Memory B cell (primary cell): ENCODE results near the gene SYT12.

Experiments
- ATAC-seq: fragments of 150-1000 bp; cut with Tn5 transposase; 2 replicates; pipeline ENCODE4 v1.10.0; 2021; ENCODE audit warnings: low read depth, mild to moderate bottlenecking, moderate library complexity
- DNase-seq, 2 donors: peaks; one replicate each; pipeline ENCODE4 v3.0.0; 2022; ENCODE audit warnings: low spot score in 2 of 2
- H3K27ac Mint-ChIP-seq: one replicate; pipeline ENCODE4 v1.8.0; 2022; ENCODE audit warnings: mild to moderate bottlenecking, moderate library complexity, mixed read lengths
- H3K27me3 Mint-ChIP-seq: one replicate; pipeline ENCODE4 v1.8.0; 2022; ENCODE audit warnings: mixed read lengths
- H3K36me3 Mint-ChIP-seq: one replicate; pipeline ENCODE4 v1.8.0; 2022; ENCODE audit warnings: mild to moderate bottlenecking, mixed read lengths
- H3K4me1 Mint-ChIP-seq: one replicate; pipeline ENCODE4 v1.8.0; 2022; ENCODE audit warnings: mixed read lengths
- H3K4me3 Mint-ChIP-seq: one replicate; pipeline ENCODE4 v1.8.0; 2022; ENCODE audit warnings: mild to moderate bottlenecking, moderate library complexity, mixed read lengths
- H3K9me3 Mint-ChIP-seq: one replicate; pipeline ENCODE4 v1.8.0; 2022; ENCODE audit warnings: mixed read lengths

Gene SYT12

DNA sequence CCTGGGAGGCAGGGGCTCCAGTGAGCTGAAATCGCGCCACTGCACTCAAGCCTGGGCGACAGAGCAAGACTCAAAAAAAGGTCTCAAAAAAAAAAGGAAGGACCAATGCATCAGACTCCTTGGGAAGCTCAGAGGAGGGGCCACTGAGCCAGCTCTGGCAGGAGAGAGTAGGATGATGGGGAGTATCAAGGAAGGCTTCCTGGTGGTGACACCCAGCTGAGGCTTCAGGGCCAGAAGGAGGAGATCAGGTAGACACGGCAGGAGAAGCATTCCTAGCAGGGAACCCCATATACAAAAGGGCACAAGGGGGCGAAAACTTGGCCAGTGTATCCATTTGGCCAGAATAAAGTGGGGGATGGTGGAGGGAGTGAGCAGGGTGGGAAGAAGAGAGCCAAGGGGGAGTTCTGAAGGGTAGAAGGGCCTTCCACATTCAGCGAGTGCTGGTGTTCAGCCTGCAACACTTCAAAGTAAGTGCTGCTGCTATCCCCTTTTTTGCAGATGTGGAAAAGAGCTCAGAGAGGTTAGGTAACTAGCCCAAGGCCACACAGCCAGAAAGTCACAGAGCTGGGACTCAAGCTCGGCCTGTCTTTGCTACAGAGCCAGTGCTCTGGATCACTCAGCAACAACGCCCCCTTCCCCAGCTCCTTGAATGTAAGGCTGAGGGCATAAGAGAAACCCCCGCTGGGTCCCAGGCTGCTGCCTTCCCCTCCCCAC, 28.4 kb downstream of the SYT12 start:
- H3K9me3 Mint-ChIP-seq: no peaks in the 10 kb centered on the region

DNA sequence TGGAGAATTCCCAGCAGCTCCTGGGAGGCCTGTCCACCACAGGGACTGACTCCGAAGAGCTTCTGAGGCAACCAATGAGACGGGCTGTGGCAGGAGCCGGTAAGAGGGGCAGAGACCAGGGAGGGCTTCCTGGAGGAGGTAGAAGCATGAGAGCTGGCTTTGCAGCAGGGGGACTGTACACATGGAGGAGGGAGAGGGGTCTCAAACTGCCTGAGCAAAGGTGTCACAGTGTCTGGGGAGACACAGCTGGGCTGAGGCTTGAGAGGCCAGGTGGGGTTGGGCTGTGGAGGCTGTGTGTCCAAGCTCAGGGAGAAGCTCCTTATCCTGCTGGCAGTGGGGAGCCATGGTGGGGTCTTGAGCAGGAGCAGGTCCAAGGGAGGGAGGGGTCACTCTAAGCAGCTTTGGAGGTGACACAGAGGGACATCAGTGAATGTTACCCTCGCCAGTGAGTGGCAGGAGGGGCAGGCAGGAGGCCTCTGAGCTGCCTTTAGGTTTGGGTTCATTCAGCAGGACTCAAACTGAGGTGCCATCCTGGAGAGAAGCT, 29.1 kb downstream of the SYT12 start:
- Mint-ChIP-seq H3K27ac (no peak overlapping the region), H3K27me3 (peaks cover 25% of the 10 kb centered on the region), H3K9me3 (no peaks in the 10 kb centered on the region), H3K4me3 (no peak overlapping the region), H3K4me1 (peaks cover 8% of the 10 kb centered on the region), H3K36me3 (no peaks in the 10 kb centered on the region)
- DNase-seq: no peak
- no peak for ATAC-seq

More for the DNA sequence above, 28.4 kb downstream of the SYT12 start:
- H3K36me3 Mint-ChIP-seq: no peaks in the 10 kb centered on the region
- H3K27me3 Mint-ChIP-seq: peaks cover 28% of the 10 kb centered on the region
- ATAC-seq: no peak
- H3K4me1 Mint-ChIP-seq: peaks cover 10% of the 10 kb centered on the region
- no peak overlapping the region for H3K27ac Mint-ChIP-seq
- DNase-seq: no peak
- H3K4me3 Mint-ChIP-seq: no peak overlapping the region

DNA sequence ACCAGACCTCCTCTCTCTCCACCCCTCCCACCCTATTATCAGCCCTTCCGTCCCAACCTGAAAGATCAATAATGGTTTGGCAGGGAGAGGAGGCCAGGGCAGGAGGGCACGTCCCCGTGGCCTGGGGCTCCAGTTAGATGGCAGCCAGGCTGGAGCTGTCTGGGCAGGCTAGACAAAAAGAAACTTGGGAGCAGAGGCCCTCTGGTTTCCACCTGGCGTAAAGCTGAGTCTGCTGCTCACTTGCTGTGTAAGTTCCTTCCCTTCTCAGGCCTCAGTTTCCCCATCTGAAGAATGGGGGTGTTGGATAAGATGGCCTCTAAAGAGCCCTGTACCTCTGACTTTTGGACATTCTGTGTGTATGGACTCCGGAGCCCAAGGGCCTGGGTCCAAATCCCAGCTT, 30.0 kb downstream of the SYT12 start:
- Mint-ChIP-seq H3K36me3 (no peaks in the 10 kb centered on the region), H3K9me3 (no peaks in the 10 kb centered on the region), H3K27ac (no peak overlapping the region), H3K27me3 (peaks cover 25% of the 10 kb centered on the region), H3K4me3 (no peak overlapping the region), H3K4me1 (peaks cover 8% of the 10 kb centered on the region)
- DNase-seq (no peak), ATAC-seq (no peak)

DNA sequence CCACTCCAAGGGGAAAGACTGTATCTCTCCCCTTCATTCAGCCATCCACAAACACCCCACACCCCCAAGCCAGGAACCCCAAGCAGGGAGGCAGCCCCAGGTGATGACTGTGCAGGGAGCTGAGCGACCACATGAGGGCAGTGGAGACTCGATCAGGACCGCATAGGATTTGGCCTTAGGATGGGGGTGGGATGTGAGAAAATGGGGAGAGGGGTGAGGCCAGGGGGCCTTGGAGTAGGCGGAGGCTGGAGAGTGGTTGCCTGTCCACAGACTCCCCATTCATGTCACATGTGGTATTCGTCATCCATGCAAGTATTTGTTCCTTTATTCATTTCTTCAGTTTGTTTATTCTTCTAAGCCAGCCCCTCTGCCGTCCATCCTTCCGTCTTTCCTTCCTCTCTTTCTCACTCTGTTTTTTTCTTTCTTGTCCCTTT, 31.0 kb downstream of the SYT12 start:
- H3K9me3 Mint-ChIP-seq: no peaks in the 10 kb centered on the region
- no peak overlapping the region for H3K27ac Mint-ChIP-seq
- peaks cover 8% of the 10 kb centered on the region for H3K4me1 Mint-ChIP-seq
- peaks cover 25% of the 10 kb centered on the region for H3K27me3 Mint-ChIP-seq
- DNase-seq (no peak), ATAC-seq (peak; percentile 68)
- H3K4me3 Mint-ChIP-seq: no peak overlapping the region
- H3K36me3 Mint-ChIP-seq: no peaks in the 10 kb centered on the region

DNA sequence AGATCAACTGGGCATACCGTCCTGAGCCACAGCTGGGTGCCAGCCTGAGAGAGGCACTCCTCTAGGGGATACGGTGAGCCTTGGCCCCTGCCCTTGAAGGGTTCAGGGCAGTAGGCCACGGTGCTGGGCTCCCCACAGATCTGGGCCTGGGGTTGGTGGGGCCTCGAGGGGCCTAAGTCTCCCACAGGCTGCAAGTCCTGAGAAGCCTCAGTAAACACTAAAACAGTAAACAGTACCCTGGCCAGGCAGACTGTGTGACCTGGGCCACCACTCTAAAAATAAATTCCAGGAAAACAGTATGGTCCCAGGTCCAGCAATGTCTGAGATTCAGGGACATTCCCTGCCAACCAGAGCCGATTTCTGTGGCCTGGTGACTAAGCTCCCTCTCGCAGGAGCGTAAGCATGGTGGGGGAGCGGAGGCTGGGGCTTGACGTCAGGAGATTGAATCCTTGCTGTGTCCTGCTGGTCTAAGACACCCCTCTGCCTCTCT, 31.5 kb downstream of the SYT12 start:
- no peak for DNase-seq
- H3K36me3 Mint-ChIP-seq: no peaks in the 10 kb centered on the region
- peaks cover 23% of the 10 kb centered on the region for H3K27me3 Mint-ChIP-seq
- H3K4me1 Mint-ChIP-seq: peaks cover 8% of the 10 kb centered on the region
- no peaks in the 10 kb centered on the region for H3K9me3 Mint-ChIP-seq
- H3K27ac Mint-ChIP-seq: no peak overlapping the region
- no peak overlapping the region for H3K4me3 Mint-ChIP-seq
- ATAC-seq: no peak

DNA sequence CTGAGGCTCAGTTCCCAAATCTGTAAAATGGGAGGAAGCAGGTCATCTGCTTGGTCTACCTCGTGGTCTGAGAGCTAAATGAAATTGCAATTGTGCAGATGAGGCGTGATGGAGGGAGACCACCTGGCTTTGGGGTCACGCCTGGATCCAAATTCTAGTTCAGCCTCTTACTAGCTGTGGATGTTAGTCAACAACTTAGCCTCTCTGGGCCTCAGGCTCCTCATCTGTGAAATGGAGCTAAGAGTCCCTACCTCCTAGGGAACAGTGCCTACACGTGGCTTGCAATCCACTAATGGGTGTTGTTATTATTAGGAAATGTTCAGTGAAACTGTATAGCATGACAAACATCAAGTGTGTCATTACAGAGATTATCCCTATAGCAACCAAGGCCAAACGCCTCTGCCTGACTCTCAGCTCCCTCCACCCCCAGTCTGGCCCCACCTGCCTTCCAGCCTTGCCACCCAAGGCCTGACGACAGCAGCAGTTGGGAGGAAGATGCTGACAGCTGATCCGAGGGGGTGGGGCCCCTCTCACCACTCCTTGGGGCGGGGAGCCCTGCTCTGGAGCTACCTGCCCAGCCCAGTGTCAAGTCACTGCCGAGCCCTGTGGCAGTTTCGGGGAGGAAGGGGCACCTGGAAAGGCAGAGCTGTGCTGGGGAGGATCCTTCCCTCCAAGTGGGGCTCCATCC, 32.0 kb downstream of the SYT12 start:
- peaks cover 8% of the 10 kb centered on the region for H3K4me1 Mint-ChIP-seq
- no peak overlapping the region for H3K4me3 Mint-ChIP-seq
- H3K27me3 Mint-ChIP-seq: peaks cover 23% of the 10 kb centered on the region
- DNase-seq (no peak), ATAC-seq (no peak)
- H3K27ac Mint-ChIP-seq: no peak overlapping the region
- no peaks in the 10 kb centered on the region for H3K9me3 Mint-ChIP-seq
- no peaks in the 10 kb centered on the region for H3K36me3 Mint-ChIP-seq

DNA sequence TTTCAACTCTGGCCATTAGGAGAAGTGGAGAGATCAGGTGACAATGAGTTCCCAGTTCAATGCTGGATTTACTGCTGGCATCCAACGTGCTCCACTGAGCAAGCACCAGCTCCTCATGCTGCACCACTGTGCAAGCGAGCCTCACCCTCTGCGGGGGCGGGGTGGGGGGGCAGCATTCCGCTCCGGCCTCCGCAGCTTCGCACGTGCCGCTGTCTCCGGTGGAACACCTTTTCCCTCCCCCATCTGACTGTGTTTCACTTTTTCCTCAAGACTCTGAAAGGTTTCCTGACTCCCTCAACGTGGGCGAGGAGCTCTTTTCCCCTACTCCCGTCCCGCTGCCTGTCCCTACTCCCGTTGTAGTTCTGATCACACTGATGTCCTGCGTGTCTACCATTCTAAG, 32.9 kb downstream of the SYT12 start:
- no peaks in the 10 kb centered on the region for H3K36me3 Mint-ChIP-seq
- no peak for ATAC-seq
- H3K4me1 Mint-ChIP-seq: peaks cover 8% of the 10 kb centered on the region
- H3K4me3 Mint-ChIP-seq: no peak overlapping the region
- no peak for DNase-seq
- H3K27ac Mint-ChIP-seq: no peak overlapping the region
- H3K27me3 Mint-ChIP-seq: peaks cover 23% of the 10 kb centered on the region
- H3K9me3 Mint-ChIP-seq: no peaks in the 10 kb centered on the region

DNA sequence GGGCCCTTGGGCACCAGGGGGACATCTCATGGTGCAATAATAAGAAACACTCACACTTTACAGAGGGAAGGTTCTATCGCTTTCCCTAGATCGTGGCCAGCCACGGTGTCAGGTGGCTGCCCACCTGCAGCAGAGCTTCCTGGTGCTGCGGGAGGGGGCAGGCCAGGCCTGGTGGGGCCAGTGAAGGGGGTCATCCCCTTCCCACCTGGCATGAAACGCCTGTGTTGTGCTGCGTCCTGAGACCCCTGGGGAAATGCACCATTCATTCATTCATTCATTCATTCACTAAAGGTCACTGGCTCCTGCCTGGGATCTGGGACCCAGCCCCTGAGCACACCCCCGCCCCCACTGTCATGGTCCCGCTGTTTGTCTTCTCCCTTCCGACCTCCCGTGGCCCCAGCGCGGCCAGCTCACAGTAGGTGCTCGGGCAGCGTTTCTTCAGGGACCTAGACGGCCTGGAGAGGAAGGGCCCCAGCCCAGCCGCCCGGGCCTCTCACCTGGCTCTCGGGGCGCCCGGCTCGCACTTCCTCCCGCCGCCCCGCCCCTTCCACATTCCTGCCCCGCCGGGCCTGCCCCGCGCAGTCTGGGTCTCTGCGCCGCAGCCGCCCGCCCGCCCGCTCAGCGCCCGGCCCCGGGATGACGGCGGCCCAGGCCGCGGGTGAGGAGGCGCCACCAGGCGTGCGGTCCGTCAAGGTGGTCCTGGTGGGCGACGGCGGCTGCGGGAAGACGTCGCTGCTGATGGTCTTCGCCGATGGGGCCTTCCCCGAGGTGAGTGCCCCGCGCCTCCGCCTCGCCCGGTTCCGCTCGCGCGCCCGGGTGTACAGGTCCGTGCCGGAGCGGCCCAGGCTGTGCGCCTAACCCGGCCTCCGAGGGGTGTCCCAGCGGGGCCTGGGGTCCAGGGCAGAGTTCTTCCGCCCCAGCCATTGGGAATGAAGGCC, 33.6 kb downstream of the SYT12 start, which contains the start of gene RHOD:
Gene RHOD, plus strand, starts transcription at position 581 of the 938 bp plus-strand sequence. Its CDS starts 56 bp downstream, at position 637.
- Mint-ChIP-seq H3K4me3 (peak within 1 kb of the TSS; percentile 84), H3K27ac (peak within 1 kb of the TSS; percentile 31)
- peak in 1 of 2 donors; percentile 32 for DNase-seq

DNA sequence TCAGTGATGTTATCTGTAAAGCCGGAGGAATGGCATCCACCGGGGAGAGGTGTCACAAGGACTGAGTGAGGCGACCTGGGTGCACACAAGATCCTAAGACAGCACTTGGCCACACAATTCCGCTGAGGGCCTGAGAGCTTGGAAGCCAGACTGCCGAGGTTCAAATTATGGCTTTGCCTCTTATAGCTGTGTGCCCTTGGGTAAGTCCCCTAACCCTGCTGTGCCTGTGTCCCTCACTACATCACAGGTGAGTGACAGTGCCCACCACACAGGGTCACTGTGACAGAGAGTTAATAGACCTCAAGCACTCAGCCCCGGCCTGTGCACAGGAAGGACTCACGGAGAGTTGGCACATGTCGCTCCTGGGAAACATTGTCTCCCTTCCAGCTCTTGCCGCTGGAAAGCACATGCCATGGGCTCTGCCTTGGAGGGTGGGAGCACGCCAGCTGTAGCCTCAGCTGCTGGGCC, 34.3 kb downstream of the SYT12 start:
- H3K27me3 Mint-ChIP-seq: peaks cover 15% of the 10 kb centered on the region
- peaks cover 8% of the 10 kb centered on the region for H3K4me1 Mint-ChIP-seq
- no peaks in the 10 kb centered on the region for H3K36me3 Mint-ChIP-seq
- H3K9me3 Mint-ChIP-seq: no peaks in the 10 kb centered on the region
- peak overlapping the region; percentile 51 for H3K4me3 Mint-ChIP-seq
- ATAC-seq (no peak), DNase-seq (no peak)
- no peak overlapping the region for H3K27ac Mint-ChIP-seq

More for the DNA sequence above, 33.6 kb downstream of the SYT12 start, which contains the start of gene RHOD:
- Mint-ChIP-seq H3K36me3 (no peaks in the 10 kb centered on the region), H3K9me3 (no peaks in the 10 kb centered on the region), H3K4me1 (peaks cover 8% of the 10 kb centered on the region), H3K27me3 (peaks cover 19% of the 10 kb centered on the region)
- ATAC-seq: peak; percentile 80

DNA sequence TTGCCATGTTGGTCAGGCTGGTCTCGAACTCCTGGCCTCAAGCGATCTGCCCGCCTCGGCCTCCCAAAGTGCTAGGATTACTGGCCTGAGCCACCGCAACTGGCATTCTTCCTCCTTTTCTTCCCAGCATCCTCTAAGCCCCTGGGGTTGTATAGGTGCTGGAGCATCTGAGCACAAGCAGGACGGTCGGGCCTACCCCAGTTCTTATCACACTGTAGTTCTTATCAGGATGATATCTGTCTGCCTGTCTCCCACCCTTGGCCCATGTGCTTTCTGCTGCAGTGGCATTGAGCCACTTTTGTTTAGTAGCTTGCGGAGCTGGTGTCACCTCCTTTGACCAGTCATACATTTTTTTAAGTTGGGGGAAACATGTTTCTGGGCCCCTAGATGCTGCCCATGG, 35.6 kb downstream of the SYT12 start:
- peaks cover 8% of the 10 kb centered on the region for H3K4me1 Mint-ChIP-seq
- H3K9me3 Mint-ChIP-seq: no peaks in the 10 kb centered on the region
- H3K27ac Mint-ChIP-seq: no peak overlapping the region
- no peak for ATAC-seq
- no peak for DNase-seq
- H3K36me3 Mint-ChIP-seq: no peaks in the 10 kb centered on the region
- no peak overlapping the region for H3K4me3 Mint-ChIP-seq
- peaks cover 12% of the 10 kb centered on the region for H3K27me3 Mint-ChIP-seq

DNA sequence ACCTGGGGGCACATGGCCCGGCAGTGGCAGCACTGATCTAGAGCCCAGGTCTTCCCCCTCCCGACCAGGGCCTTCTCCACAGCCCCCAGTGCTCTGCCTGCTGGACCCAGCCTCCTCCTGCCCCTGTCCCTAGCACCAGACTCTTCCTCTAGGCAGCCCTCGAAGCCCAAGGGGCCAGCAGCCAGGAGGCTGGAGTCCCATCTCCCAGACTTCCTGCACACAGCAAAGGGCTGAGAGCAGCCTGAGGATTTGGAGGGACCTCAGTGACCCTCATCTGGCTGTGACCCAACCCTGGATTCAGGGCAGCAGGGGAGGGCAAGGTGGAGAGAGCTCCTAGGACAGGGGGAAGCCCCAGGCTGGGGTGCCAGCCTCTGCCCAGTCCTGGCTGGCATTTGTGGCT, 36.7 kb downstream of the SYT12 start:
- Mint-ChIP-seq H3K36me3 (no peaks in the 10 kb centered on the region), H3K4me3 (no peak overlapping the region), H3K27me3 (peaks cover 7% of the 10 kb centered on the region), H3K9me3 (no peaks in the 10 kb centered on the region), H3K4me1 (peaks cover 6% of the 10 kb centered on the region), H3K27ac (no peak overlapping the region)
- no peak for ATAC-seq
- DNase-seq: no peak

DNA sequence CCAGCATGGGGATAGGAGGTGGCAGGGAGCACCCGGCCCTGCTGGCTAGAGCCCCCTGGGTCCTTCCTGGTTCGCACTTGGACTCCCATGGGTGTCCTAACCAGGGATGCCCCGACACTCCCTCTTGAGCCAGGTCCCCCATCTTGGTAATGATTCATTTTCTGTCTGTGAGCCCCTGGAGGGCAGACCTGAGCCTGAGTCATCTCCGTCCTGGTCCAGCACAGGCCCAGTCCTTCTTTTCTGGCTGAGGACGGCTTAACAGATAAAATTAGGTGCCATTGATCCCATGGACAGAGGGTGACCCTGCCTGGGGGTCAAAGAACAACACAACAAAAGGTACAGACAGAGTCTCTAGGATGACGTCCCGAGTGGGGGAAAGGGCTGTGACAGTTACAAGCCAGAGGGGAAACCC, 37.2 kb downstream of the SYT12 start:
- H3K4me3 Mint-ChIP-seq: no peak overlapping the region
- no peaks in the 10 kb centered on the region for H3K9me3 Mint-ChIP-seq
- peaks cover 6% of the 10 kb centered on the region for H3K4me1 Mint-ChIP-seq
- no peak overlapping the region for H3K27ac Mint-ChIP-seq
- H3K27me3 Mint-ChIP-seq: peaks cover 6% of the 10 kb centered on the region
- H3K36me3 Mint-ChIP-seq: no peaks in the 10 kb centered on the region
- DNase-seq: no peak
- no peak for ATAC-seq

DNA sequence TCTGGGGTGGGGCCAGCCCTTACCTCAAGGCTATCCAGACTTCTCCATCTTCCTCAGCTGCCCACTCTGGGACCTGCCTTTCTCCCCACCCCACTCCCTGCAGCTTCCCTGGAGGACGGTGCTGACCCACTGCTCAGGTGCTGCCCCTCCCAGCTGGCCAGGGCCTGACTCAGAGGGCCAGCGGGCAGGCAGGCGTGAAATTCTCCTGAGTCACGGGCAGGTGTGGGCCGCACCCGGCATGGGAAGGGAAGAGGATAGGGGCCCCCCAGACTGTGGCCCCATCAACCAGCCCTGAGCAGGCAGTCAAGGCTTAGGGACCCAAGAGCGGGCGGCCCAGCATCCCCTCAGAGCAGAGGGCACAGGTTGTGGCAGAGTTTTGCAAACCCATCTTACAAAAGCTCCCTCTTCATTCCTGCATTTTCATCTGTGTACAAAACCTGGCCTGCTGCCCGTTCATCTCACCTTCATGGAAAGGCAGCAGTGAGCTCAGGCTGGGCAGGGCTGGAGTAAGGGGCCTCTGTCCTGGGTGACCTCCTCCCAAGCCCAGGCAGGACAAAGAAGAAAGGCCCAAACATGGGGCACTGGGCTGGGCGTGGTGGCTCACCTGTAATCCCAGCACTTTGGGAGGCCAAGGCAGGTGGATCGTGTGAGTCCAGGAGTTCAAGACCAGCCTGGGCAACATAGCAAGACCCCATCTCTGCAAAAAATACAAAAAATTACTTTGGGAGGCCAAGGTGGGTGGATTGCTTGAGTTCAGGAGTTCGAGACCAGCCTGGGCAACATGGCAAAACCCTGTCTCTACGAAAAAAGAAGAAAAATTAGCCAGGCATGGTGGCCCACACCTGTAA, 39.8 kb downstream of the SYT12 start:
- DNase-seq: no peak
- H3K4me1 Mint-ChIP-seq: no peaks in the 10 kb centered on the region
- no peaks in the 10 kb centered on the region for H3K9me3 Mint-ChIP-seq
- H3K27me3 Mint-ChIP-seq: peaks cover 2% of the 10 kb centered on the region
- no peak for ATAC-seq
- H3K4me3 Mint-ChIP-seq: no peak overlapping the region
- no peaks in the 10 kb centered on the region for H3K36me3 Mint-ChIP-seq
- no peak overlapping the region for H3K27ac Mint-ChIP-seq
